H1 (cell line): ENCODE results near the gene LUZP1. TPM values are rescaled to one million over a fixed set of nuclear protein-coding genes. Genes with fewer than 3 reads are reported as not detected.

Source experiments
- CTCF ChIA-PET: fragments of 300-600 bp; sonication (Branson Sonifier 250); formaldehyde crosslinking; loops from one replicate; lab custom pipeline; 2021; ENCODE audit not compliant: partially characterized antibody; lab: Charles Lee
- POLR2A ChIA-PET: fragments of 300-600 bp; sonication (Branson Sonifier 250); formaldehyde crosslinking; loops from one replicate; lab custom pipeline; 2021; ENCODE audit warnings: inconsistent platforms; ENCODE audit not compliant: partially characterized antibody; lab: Charles Lee
- DNase-seq, 2 experiments: peaks; one replicate each; pipeline versions ENCODE4 v3.0.0 to v3.0.0-alpha.2; 2010 to 2022; ENCODE audit warnings: low spot score in 2 of 2, low read depth in 1 of 2, mixed read lengths in 1 of 2
- FAIRE-seq: peaks from 2 replicates; lab custom pipeline; 2011; peaks lifted over from hg19 to GRCh38; lab: Jason Lieb, UNC
- H2AFZ ChIP-seq: 2 replicates; pipeline ENCODE4 v1.8.1; 2012; ENCODE audit warnings: low read length, inconsistent platforms
- H2AK5ac ChIP-seq: 2 replicates; pipeline ENCODE4 v1.6.1; 2013; ENCODE audit warnings: low read depth, low read length
- H2BK120ac ChIP-seq: replicated peaks from 2 replicates; pipeline ENCODE3; 2013; ENCODE audit warnings: low read depth, low read length, inconsistent platforms
- H2BK12ac ChIP-seq: 2 replicates; pipeline ENCODE4 v1.6.1; 2013; ENCODE audit warnings: low read depth, low read length
- H2BK15ac ChIP-seq: 2 replicates; pipeline ENCODE4 v1.6.1; 2013; ENCODE audit warnings: low read length
- H2BK20ac ChIP-seq: 2 replicates; pipeline ENCODE4 v1.6.1; 2013; ENCODE audit warnings: low read length
- H2BK5ac ChIP-seq: 2 replicates; pipeline ENCODE4 v1.6.1; 2013; ENCODE audit warnings: low read depth, low read length
- H3K14ac ChIP-seq: 2 replicates; pipeline ENCODE4 v1.6.1; 2013; ENCODE audit warnings: inconsistent platforms; ENCODE audit not compliant: insufficient read length
- H3K18ac ChIP-seq: 2 replicates; pipeline ENCODE4 v1.6.1; 2013; ENCODE audit warnings: low read length; ENCODE audit errors: extremely low read depth
- H3K23ac ChIP-seq: 2 replicates; pipeline ENCODE4 v1.6.1; 2013; ENCODE audit warnings: inconsistent platforms; ENCODE audit not compliant: insufficient read length
- H3K23me2 ChIP-seq: 2 replicates; pipeline ENCODE4 v1.6.1; 2013; ENCODE audit warnings: low read depth, low read length
- H3K27ac ChIP-seq: 2 replicates; pipeline ENCODE4 v1.6.1; 2011; ENCODE audit warnings: low read depth, low read length, inconsistent platforms
- H3K27me3 ChIP-seq, 4 experiments: replicated peaks in 1 of 4; 1 replicate in 1 of 4; 2 replicates in 3 of 4; pipeline versions ENCODE4 v1.6.1 to v1.8.1; 2011 to 2013; ENCODE audit warnings: low read length in 3 of 4, mild to moderate bottlenecking in 3 of 4, inconsistent platforms in 2 of 4, mixed read lengths in 2 of 4, moderate library complexity in 1 of 4; ENCODE audit not compliant: control insufficient read depth in 3 of 4, insufficient read depth in 3 of 4; ENCODE audit errors: extremely low read depth in 1 of 4
- H3K36me3 ChIP-seq, 4 experiments: 2 replicates each; pipeline versions ENCODE4 v1.6.1 to v1.8.1; 2011 to 2013; ENCODE audit warnings: mild to moderate bottlenecking in 4 of 4, low read length in 3 of 4, moderate library complexity in 2 of 4, control low read depth in 1 of 4, inconsistent platforms in 1 of 4; ENCODE audit not compliant: insufficient read depth in 4 of 4, control insufficient read depth in 2 of 4
- H3K4ac ChIP-seq: replicated peaks from 2 replicates; pipeline ENCODE3; 2013; ENCODE audit warnings: low read length, low read depth, mixed read lengths, inconsistent platforms; ENCODE audit not compliant: insufficient read length
- H3K4me1 ChIP-seq, 4 experiments: replicated peaks in 1 of 4; 1 replicate in 1 of 4; 2 replicates in 3 of 4; pipeline versions ENCODE4 v1.6.1 to v1.8.1; 2011 to 2013; ENCODE audit warnings: low read length in 3 of 4, inconsistent platforms in 2 of 4, mixed read lengths in 1 of 4; ENCODE audit not compliant: insufficient read depth in 4 of 4, control insufficient read depth in 3 of 4
- H3K4me2 ChIP-seq, 2 experiments: 2 replicates each; pipeline versions ENCODE4 v1.6.1 to v1.8.1; 2011 to 2013; ENCODE audit warnings: low read depth in 2 of 2, low read length in 2 of 2, control low read depth in 1 of 2, inconsistent platforms in 1 of 2, mild to moderate bottlenecking in 1 of 2; ENCODE audit not compliant: insufficient read depth in 1 of 2
- H3K4me3 ChIP-seq, 4 experiments: fragments of 200-600, 300-600 bp in 1 of 4; sonication (generic), shearing (Covaris generic), sonication (Bioruptor Twin) in 1 of 4; 2 replicates each; pipeline versions ENCODE4 v1.5.1 to v1.8.1; 2011 to 2016; ENCODE audit warnings: low read length in 4 of 4, low read depth in 3 of 4, control low read depth in 2 of 4, inconsistent platforms in 2 of 4, mild to moderate bottlenecking in 2 of 4, mixed read lengths in 1 of 4, moderate library complexity in 1 of 4; ENCODE audit not compliant: insufficient read depth in 2 of 4; ENCODE audit errors: extremely low read depth in 1 of 4
- H3K56ac ChIP-seq: replicated peaks from 2 replicates; pipeline ENCODE3; 2013; ENCODE audit warnings: low read depth, mild to moderate bottlenecking, mixed read lengths, low read length, inconsistent platforms; ENCODE audit not compliant: insufficient read length
- H3K79me1 ChIP-seq: 2 replicates; pipeline ENCODE4 v1.6.1; 2013; ENCODE audit warnings: low read depth, low read length, control low read depth
- H3K79me2 ChIP-seq, 2 experiments: 2 replicates each; pipeline versions ENCODE4 v1.6.1 to v1.8.1; 2012 to 2013; ENCODE audit warnings: low read length in 2 of 2, mild to moderate bottlenecking in 2 of 2, inconsistent platforms in 1 of 2; ENCODE audit not compliant: insufficient read depth in 2 of 2, control insufficient read depth in 1 of 2
- H3K9ac ChIP-seq, 4 experiments: replicated peaks in 1 of 4; 1 replicate in 1 of 4; 2 replicates in 3 of 4; pipeline versions ENCODE4 v1.6.1 to v1.8.1; 2011 to 2013; ENCODE audit warnings: low read depth in 3 of 4, low read length in 3 of 4, control low read depth in 2 of 4, mild to moderate bottlenecking in 2 of 4, moderate library complexity in 2 of 4, inconsistent platforms in 1 of 4; ENCODE audit errors: extremely low read depth in 1 of 4
- H3K9me3 ChIP-seq, 2 experiments: 2 replicates each; pipeline versions ENCODE4 v1.6.1 to v1.8.1; 2012 to 2013; ENCODE audit warnings: mild to moderate bottlenecking in 2 of 2, moderate library complexity in 2 of 2, control low read depth in 1 of 2, inconsistent platforms in 1 of 2, low read depth in 1 of 2, low read length in 1 of 2, mixed read lengths in 1 of 2; ENCODE audit not compliant: insufficient read depth in 2 of 2
- H4K20me1 ChIP-seq, 2 experiments: replicated peaks in 1 of 2; 2 replicates each; pipeline versions ENCODE3 to v1.8.1; 2011 to 2013; ENCODE audit warnings: inconsistent platforms in 2 of 2, low read length in 2 of 2, mild to moderate bottlenecking in 1 of 2; ENCODE audit not compliant: insufficient read depth in 2 of 2, control insufficient read depth in 1 of 2
- H4K5ac ChIP-seq: 2 replicates; pipeline ENCODE4 v1.6.1; 2013; ENCODE audit warnings: low read length, low read depth, mixed read lengths, inconsistent platforms; ENCODE audit not compliant: insufficient read length
- H4K8ac ChIP-seq: 2 replicates; pipeline ENCODE4 v1.8.0; 2013; ENCODE audit warnings: mild to moderate bottlenecking, moderate library complexity, low read length, inconsistent platforms; ENCODE audit not compliant: insufficient read depth; ENCODE audit errors: extremely low read depth
- H4K91ac ChIP-seq: replicated peaks from 2 replicates; pipeline ENCODE3; 2013; ENCODE audit warnings: low read length, mixed read lengths, inconsistent platforms; ENCODE audit not compliant: insufficient read length
- WGBS, 2 experiments: shearing (Covaris generic) in 1 of 2; methylation state at CpG; one replicate each; pipeline versions ENCODE4 v1.1.6 to v1.1.7; 2013 to 2015; ENCODE audit warnings: low lambda C conversion rate in 2 of 2, mixed read lengths in 2 of 2, inconsistent platforms in 1 of 2, low coverage in 1 of 2, missing lambda C conversion rate in 1 of 2; ENCODE audit not compliant: insufficient replicate concordance in 2 of 2, insufficient coverage in 1 of 2, insufficient read length in 1 of 2; ENCODE audit errors: extremely low coverage in 1 of 2, missing lambda C conversion rate in 1 of 2; 5-methylcytosine and 5-hydroxymethylcytosine counted together
- polyA plus RNA-seq, 7 experiments: library from polyadenylated mRNA; depleted of rRNA in 3 of 7; stranded (reverse) in 5 of 7; unstranded in 2 of 7; fragments of >200 nt in 5 of 7; fragments of 200-250 nt in 2 of 7; gene quantifications; 1 replicate in 5 of 7; 2 replicates in 1 of 7; 4 replicates in 1 of 7; pipeline versions ENCODE4 v1.2.1 to v1.2.3, GENCODE V29; 2011 to 2013; ENCODE audit warnings: missing spikeins in 2 of 7, mixed read lengths in 2 of 7
- total RNA-seq: library from RNA; stranded (reverse); fragmentation: NEBNext Ultra II Directional; extraction: Animal tissue kit (Norgen Biotek cat#: 25700); gene quantifications from 2 replicates; pipeline ENCODE4 v1.2.1, GENCODE V29; 2021

The LUZP1 gene
- total and polyA plus RNA-seq, 2 of the 8 experiments (the other 6 are each of a cell fraction or from before 2014, with no cell fraction given), result 14.0 to 60.5 TPM

GRCh38 chr1:23116216-23116836 is 52.3 kb downstream of the LUZP1 start:
- H3K4ac ChIP-seq, result no peak overlapping the region
- no peak overlapping the region for H3K18ac ChIP-seq
- no peak overlapping the region for H2BK120ac ChIP-seq
- no peak overlapping the region for H4K5ac ChIP-seq
- no peaks in the 10 kb centered on the region for H3K9me3 ChIP-seq
- no peak overlapping the region for H3K27ac ChIP-seq
- H3K36me3 ChIP-seq, result no peaks in the 10 kb centered on the region
- no peak overlapping the region for H3K4me3 ChIP-seq
- POLR2A ChIA-PET, result interaction anchor here (1.6 kb wide), 1 partner anchor 9 kb away, joined by 4 read pairs; no protein-coding TSS in a partner anchor
- H3K27me3 ChIP-seq, result no peaks in the 10 kb centered on the region
- H3K4me2 ChIP-seq, result no peak overlapping the region
- H3K9ac ChIP-seq, result no peak overlapping the region
- no peak overlapping the region for H3K14ac ChIP-seq
- no peak overlapping the region for H4K91ac ChIP-seq
- 94% methylated on average over 6 of the region's 6 CpGs; no CpG with 5 or more reads in 1 of the 2 experiments for WGBS, 2 experiments
- H2BK15ac ChIP-seq, result no peak overlapping the region
- H2BK12ac ChIP-seq, result no peak overlapping the region
- H4K8ac ChIP-seq, result no peak overlapping the region
- DNase-seq, result no peak
- peaks cover 10% of the 10 kb centered on the region; the same call in 1 of the 2 replicates for H3K79me1 ChIP-seq
- CTCF ChIA-PET, result interaction anchor here (0.6 to 1.7 kb wide), 6 partner anchors 8 to 1593 kb away, joined by 3 to 5 read pairs (median 3); no protein-coding TSS in a partner anchor
- H3K4me1 ChIP-seq, result peaks cover 0 to 5% (median under 1%) of the 10 kb centered on the region in 4 experiments; a peak in 3 of 7 replicates
- H2AK5ac ChIP-seq, result no peak overlapping the region
- H2AFZ ChIP-seq, result no peak overlapping the region
- H3K56ac ChIP-seq, result no peak overlapping the region
- peaks cover 8 to 9% of the 10 kb centered on the region in 2 experiments for H4K20me1 ChIP-seq
- no peaks in the 10 kb centered on the region for H3K23me2 ChIP-seq
- H3K23ac ChIP-seq, result no peak overlapping the region
- peaks cover 0 to 91% of the 10 kb centered on the region in 2 experiments; a peak in 3 of 4 replicates for H3K79me2 ChIP-seq
- no peak overlapping the region for H2BK20ac ChIP-seq
- FAIRE-seq, result no peak
- no peak overlapping the region for H2BK5ac ChIP-seq
